HUES48 (cell line): ENCODE results near the gene SPINK13.

ENCODE experiments used
- H3K27ac ChIP-seq: one replicate; pipeline ENCODE4 v1.7.0; 2013; ENCODE audit warnings: low read depth, low read length, inconsistent platforms
- H3K27me3 ChIP-seq: 2 replicates; pipeline ENCODE4 v1.6.1; 2013; ENCODE audit warnings: mild to moderate bottlenecking, low read length; ENCODE audit not compliant: control insufficient read depth, insufficient read depth
- H3K36me3 ChIP-seq: 2 replicates; pipeline ENCODE4 v1.6.1; 2013; ENCODE audit warnings: low read length; ENCODE audit not compliant: control insufficient read depth, insufficient read depth
- H3K4me1 ChIP-seq: 2 replicates; pipeline ENCODE4 v1.6.1; 2013; ENCODE audit warnings: mild to moderate bottlenecking, low read length; ENCODE audit not compliant: control insufficient read depth, insufficient read depth
- H3K4me3 ChIP-seq: 2 replicates; pipeline ENCODE4 v1.5.1; 2013; ENCODE audit warnings: mild to moderate bottlenecking, low read depth, low read length
- H3K9ac ChIP-seq: 2 replicates; pipeline ENCODE4 v1.6.1; 2013; ENCODE audit warnings: mild to moderate bottlenecking, low read depth, low read length, moderate library complexity
- H3K9me3 ChIP-seq: 2 replicates; pipeline ENCODE4 v1.6.1; 2013; ENCODE audit warnings: low read length; ENCODE audit not compliant: control insufficient read depth, insufficient read depth

Gene SPINK13, protein sequence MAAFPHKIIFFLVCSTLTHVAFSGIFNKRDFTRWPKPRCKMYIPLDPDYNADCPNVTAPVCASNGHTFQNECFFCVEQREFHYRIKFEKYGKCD

DNA sequence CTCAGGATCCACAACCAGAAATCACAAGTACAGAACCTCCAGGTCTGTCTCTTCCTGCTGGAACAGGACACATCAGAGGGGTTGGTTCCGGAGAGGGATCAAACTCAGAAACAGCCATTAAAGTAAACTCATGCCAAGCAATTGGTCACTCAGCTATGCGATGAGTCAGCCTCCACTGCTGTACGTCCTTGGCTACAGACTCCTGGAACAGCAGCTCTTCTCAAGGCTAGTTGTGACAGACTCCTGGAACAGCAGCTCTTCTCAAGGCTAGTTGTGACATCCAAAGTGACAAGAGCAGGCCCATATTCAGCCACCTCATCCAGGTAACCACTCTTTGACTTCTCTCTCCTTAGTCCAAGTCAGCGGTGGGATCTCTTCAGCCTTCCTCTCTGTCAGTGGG lies at the start of gene SPINK13:
SPINK13 (plus strand) TSS at position 229 of the 400 bp plus-strand sequence. CDS start 1,279 bp downstream, outside the sequence.
- H3K4me3 ChIP-seq = no peak within 1 kb of the TSS
- H3K9ac ChIP-seq = no peak within 1 kb of the TSS
- H3K27ac ChIP-seq = no peak within 1 kb of the TSS
- H3K4me1 ChIP-seq = no peaks in the 10 kb centered on the region
- no peaks in the 10 kb centered on the region for H3K9me3 ChIP-seq
- no peaks in the 10 kb centered on the region for H3K36me3 ChIP-seq
- H3K27me3 ChIP-seq = no peaks in the 10 kb centered on the region

DNA sequence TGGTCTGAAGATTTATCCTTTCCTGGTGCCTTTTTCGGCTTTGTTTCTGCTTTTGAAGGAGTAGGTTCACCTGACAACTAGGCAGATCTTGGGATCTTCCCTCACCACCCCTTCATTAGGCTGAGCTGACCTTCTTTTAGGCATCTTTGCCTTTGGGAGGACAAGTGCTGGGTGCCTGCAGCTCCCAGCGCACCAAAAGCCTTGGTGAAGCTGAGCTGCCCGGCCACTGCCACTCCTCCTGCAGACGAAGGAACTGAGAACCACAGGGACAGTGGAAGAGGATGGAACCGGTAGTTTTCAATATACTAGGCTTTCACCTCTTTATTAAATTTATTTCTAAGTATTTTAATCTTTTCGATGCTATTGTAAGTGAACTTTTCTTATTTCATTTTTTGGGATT lies 47.1 kb upstream of the SPINK13 start:
- no peaks in the 10 kb centered on the region for H3K27me3 ChIP-seq
- no peak overlapping the region for H3K4me3 ChIP-seq
- H3K9me3 ChIP-seq = no peaks in the 10 kb centered on the region
- no peaks in the 10 kb centered on the region for H3K36me3 ChIP-seq
- H3K9ac ChIP-seq = no peak overlapping the region
- no peaks in the 10 kb centered on the region for H3K4me1 ChIP-seq
- no peak overlapping the region for H3K27ac ChIP-seq

GRCh38 chr5:148224117-148224742 lies 44.4 kb upstream of the SPINK13 start:
- no peak overlapping the region for H3K27ac ChIP-seq
- no peak overlapping the region for H3K4me3 ChIP-seq
- H3K36me3 ChIP-seq = no peaks in the 10 kb centered on the region
- no peaks in the 10 kb centered on the region for H3K4me1 ChIP-seq
- H3K27me3 ChIP-seq = no peaks in the 10 kb centered on the region
- H3K9me3 ChIP-seq = no peaks in the 10 kb centered on the region
- H3K9ac ChIP-seq = no peak overlapping the region

- Histone ChIP-seq H3K9ac (no peak overlapping the region), H3K27me3 (no peaks in the 10 kb centered on the region), H3K27ac (no peak overlapping the region), H3K4me3 (no peak overlapping the region), H3K9me3 (no peaks in the 10 kb centered on the region), H3K4me1 (no peaks in the 10 kb centered on the region), H3K36me3 (no peaks in the 10 kb centered on the region)
Measured at GRCh38 chr5:148228392-148228984, 40.1 kb upstream of the SPINK13 start.

- Histone ChIP-seq H3K9me3 (no peaks in the 10 kb centered on the region), H3K27me3 (no peaks in the 10 kb centered on the region), H3K4me1 (no peaks in the 10 kb centered on the region), H3K27ac (no peak overlapping the region), H3K4me3 (no peak overlapping the region), H3K36me3 (no peaks in the 10 kb centered on the region), H3K9ac (no peak overlapping the region)
Measured at GRCh38 chr5:148229840-148230239, 38.8 kb upstream of the SPINK13 start.

GRCh38 chr5:148230240-148230639 lies 38.4 kb upstream of the SPINK13 start:
- no peaks in the 10 kb centered on the region for H3K4me1 ChIP-seq
- no peak overlapping the region for H3K9ac ChIP-seq
- H3K4me3 ChIP-seq = no peak overlapping the region
- no peaks in the 10 kb centered on the region for H3K27me3 ChIP-seq
- no peaks in the 10 kb centered on the region for H3K36me3 ChIP-seq
- no peaks in the 10 kb centered on the region for H3K9me3 ChIP-seq
- H3K27ac ChIP-seq = no peak overlapping the region

DNA sequence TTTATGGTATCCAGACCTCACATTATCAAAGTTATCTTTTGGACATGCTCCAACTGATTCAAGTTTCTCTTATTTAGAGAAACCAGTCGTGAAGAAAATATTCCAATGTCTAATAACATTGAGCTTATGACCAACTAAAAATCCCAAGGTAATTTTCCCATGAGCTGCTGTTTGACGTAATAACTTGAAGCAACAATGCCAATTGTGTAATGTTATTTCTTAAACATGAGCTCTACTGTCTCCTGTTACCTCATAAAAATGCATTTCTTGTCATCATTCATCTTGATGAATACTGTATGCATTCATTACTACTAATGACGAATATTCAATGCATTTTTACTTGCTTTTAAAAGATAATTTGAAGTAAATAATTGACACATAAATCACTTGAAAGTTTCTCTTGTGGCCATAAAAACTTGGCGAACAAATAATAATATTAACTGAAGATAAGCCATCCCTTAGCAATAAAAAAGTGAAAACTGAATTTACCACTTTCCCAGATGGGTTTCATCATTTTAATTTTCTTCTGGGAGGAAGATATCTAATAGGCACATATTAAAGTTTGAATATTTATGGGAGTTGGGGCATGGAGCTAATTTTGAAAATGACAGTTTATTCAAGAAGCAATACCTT lies 30.7 kb upstream of the SPINK13 start:
- Histone ChIP-seq H3K4me1 (no peaks in the 10 kb centered on the region), H3K9ac (no peak overlapping the region), H3K9me3 (no peaks in the 10 kb centered on the region), H3K27ac (no peak overlapping the region), H3K4me3 (no peak overlapping the region), H3K27me3 (no peaks in the 10 kb centered on the region), H3K36me3 (no peaks in the 10 kb centered on the region)

DNA sequence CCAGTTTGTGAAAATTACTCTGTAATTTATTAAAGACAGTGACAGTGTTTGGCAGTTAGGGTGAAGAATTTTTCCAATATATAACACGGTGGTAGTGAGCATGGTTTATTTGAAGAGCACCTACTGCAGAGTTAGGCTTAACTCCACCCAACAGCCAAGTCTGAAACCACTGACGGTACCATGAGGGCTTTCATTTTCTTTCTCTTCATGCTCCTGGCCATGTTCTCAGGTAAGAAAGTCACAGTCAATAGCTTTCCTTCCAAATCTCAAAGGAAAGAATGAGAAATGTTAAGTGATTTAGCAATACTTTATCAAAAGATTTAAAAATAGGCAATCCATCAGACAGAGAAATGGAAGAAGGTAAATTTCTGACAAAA lies 30.2 kb upstream of the SPINK13 start, which contains the start of gene MARCOL:
MARCOL (plus strand) TSS at position 108 of the 377 bp plus-strand sequence; CDS start at position 181, 73 bp downstream.
- H3K9me3 ChIP-seq = no peaks in the 10 kb centered on the region
- no peaks in the 10 kb centered on the region for H3K4me1 ChIP-seq
- no peaks in the 10 kb centered on the region for H3K27me3 ChIP-seq
- H3K36me3 ChIP-seq = no peaks in the 10 kb centered on the region
- no peak within 1 kb of the TSS for H3K27ac ChIP-seq
- H3K9ac ChIP-seq = no peak within 1 kb of the TSS
- no peak within 1 kb of the TSS for H3K4me3 ChIP-seq

DNA sequence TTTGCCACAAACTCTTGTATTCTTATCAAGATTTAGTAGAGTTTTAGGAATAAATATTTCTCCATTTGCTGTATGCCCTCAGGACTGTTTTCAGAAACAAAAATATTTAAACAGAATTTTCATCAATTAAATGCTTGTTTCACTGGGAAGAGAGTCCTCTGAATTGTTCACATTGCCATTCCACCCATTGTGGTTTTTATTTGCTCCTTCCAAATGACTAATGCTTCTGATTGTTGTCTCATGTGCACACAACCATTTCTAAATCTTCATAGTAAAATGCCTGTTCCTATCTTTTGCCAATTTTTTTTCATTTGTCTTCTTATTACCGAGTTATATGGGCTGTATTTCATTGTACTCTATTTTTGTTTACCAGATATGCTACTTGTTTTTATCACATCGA lies 19.7 kb upstream of the SPINK13 start:
- Histone ChIP-seq H3K36me3 (no peaks in the 10 kb centered on the region), H3K4me3 (no peak overlapping the region), H3K9ac (no peak overlapping the region), H3K9me3 (no peaks in the 10 kb centered on the region), H3K4me1 (no peaks in the 10 kb centered on the region), H3K27me3 (no peaks in the 10 kb centered on the region), H3K27ac (no peak overlapping the region)

DNA sequence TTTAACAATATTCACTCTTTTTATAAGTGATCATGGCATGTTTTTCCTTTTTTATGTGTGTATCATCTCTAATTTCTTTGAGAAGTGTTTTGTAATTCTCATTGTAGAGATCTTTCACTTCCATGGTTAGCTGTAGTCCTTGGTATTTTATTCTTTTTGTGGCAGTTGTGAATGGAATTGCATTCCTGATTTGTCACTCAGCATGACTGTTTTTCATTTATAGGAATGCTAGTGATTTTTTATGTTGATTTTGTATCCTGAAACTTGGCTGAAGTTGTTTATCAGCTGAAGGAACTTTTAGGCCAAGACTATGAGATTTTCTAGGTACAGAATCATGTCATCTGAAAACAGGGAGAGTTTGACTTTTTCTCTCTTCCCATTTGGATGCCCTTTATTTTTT lies 13.1 kb upstream of the SPINK13 start:
- no peaks in the 10 kb centered on the region for H3K36me3 ChIP-seq
- no peak overlapping the region for H3K9ac ChIP-seq
- H3K27ac ChIP-seq = no peak overlapping the region
- no peak overlapping the region for H3K4me3 ChIP-seq
- no peaks in the 10 kb centered on the region for H3K27me3 ChIP-seq
- H3K9me3 ChIP-seq = no peaks in the 10 kb centered on the region
- no peaks in the 10 kb centered on the region for H3K4me1 ChIP-seq

GRCh38 chr5:148259288-148259687 lies 9.3 kb upstream of the SPINK13 start:
- Histone ChIP-seq H3K36me3 (no peaks in the 10 kb centered on the region), H3K9ac (no peak overlapping the region), H3K27ac (no peak overlapping the region), H3K4me1 (no peaks in the 10 kb centered on the region), H3K27me3 (no peaks in the 10 kb centered on the region), H3K9me3 (no peaks in the 10 kb centered on the region), H3K4me3 (no peak overlapping the region)
